HG02840 (cell line): ENCODE measurements around the gene KMT5C.
"Not testable (repeated sequence)": the region's sequence is repeated elsewhere in the genome, so short reads cannot be mapped to it uniquely, and the experiment has no call there.

Experiments used
- ATAC-seq: cut with Tn5 transposase; IDR thresholded peaks from one replicate; pipeline ENCODE4 v1.9.1; 2021; ENCODE audit warnings: mild to moderate bottlenecking, moderate library complexity, moderate number of reproducible peaks; ENCODE audit not compliant: unreplicated experiment, low FRiP score

The KMT5C gene

DNA sequence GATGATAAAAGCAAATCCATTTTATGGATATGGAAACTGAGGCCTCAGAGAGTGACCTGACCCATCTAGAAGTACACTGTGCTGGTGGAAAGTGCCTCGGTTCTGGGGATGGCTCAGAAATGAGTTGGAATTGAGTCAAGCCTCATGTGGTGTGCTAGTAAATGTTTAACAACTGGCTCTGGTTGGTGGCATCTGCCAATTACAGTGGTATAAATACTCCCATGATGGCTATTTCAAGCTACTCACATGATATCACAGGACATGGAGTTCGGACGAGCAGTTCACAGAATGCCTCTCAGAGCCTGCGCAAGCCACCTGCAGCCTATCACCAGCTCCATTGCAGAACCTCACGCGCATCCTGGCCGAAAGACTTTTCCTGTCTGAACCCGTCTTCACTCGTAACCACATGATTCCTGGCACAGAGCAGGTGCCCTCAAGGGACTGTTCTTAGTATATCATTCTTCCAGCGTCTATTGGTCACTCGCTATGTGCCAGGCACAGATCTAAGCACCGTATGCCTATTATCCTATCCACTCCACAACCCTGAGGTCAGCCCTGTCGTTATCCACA, 23.6 kb upstream of the KMT5C start:
- ATAC-seq = no peak

DNA sequence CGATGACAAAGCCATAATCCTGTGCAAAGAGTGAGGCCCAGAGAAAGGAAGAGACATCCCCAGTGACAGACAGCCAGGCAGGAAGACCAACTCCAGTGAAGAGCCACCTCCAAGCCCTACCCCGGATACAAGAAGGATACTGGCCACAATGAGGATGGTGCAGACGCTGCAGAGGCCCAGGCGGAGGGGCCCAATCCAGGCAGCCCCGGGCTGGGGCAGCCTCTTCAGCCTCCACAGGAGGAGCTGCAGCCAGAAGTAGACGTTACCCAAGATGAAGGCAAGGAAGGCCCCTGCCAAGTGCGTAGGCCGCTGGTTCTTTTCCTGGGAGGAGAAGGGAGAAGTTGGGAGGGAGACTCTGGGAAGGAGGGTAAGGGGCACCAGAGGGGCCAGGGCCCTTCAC, 23.0 kb upstream of the KMT5C start:
- no peak for ATAC-seq

DNA sequence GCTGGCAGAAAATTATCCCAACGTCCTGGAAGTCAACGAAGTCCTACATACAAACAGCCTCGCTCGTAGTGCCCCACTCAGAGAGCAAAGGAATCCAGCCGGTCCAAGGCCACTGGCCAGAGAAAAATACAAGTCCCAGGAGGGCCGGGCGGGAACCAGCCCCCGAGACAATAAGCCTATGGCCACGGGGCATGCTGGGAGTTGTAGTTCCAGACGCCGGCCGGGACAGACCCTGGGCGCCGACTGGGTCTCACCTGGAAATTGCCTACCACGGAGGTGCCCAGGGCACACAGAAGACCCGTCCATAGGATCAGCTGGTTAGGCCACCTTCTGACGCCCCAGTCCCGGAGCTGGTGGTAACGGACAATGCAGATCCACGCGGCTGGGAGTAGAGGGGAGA, 19.9 kb upstream of the KMT5C start:
- no peak for ATAC-seq

DNA sequence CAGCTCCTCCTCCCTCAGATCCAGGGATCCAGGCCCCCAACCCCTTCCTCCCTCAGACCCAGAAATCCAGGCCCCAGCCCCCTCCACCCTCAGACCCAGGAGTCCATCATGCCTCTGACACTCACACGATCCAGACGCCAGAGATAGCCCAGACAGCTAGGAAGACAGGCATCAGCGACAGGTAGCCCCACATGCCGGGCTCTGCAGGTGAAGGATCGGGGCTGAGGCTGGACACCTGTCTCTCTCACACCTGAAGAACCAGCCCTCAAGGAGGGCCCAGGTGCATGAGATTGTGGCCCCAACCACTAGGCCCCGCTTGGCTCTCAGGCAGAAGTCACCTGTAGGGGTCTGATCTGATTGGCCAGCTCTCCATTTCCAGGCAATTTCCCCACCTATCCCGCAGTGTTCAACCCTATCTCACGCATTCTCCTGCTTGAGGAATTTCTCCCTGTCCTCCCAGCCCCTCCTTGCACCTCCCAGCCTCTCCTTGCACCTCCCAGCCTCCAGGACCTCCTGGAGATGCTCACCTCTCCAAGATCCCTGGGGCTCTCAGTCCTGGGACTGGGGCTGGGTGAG, 18.7 kb upstream of the KMT5C start:
- ATAC-seq = no peak

DNA sequence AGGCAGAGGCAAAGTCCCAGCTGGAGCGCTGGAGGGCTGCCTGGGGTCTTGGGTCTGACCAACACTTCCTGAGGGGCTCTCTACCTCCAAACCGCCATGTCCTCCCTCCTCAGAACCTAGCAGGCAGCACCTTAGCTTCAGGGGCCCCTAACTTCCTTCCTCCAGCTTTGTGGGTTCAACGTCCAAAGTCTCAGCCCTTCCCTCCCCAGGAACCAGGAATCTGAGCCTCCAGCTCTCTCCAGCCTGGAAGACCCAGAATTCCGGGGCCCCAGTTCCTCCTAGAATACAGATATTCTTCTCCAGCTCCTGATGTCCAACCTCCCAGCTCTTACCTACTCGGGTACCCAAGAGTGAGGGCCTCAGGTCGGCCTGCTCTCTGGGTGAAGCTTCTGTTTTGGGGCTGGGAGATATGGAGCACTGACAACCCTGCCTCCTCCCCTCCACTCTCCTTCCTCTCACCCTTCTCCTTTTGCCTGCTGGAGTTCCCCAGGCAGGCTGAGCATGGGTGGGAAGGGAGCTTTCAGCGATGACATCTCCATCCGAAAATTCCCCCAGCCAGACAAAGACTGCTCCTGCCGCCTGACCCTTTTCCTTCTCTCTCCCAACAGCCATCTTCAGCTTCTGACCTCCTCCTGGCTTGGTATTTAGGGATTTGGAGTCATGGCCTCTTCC, 18.1 kb upstream of the KMT5C start:
- ATAC-seq = no peak

DNA sequence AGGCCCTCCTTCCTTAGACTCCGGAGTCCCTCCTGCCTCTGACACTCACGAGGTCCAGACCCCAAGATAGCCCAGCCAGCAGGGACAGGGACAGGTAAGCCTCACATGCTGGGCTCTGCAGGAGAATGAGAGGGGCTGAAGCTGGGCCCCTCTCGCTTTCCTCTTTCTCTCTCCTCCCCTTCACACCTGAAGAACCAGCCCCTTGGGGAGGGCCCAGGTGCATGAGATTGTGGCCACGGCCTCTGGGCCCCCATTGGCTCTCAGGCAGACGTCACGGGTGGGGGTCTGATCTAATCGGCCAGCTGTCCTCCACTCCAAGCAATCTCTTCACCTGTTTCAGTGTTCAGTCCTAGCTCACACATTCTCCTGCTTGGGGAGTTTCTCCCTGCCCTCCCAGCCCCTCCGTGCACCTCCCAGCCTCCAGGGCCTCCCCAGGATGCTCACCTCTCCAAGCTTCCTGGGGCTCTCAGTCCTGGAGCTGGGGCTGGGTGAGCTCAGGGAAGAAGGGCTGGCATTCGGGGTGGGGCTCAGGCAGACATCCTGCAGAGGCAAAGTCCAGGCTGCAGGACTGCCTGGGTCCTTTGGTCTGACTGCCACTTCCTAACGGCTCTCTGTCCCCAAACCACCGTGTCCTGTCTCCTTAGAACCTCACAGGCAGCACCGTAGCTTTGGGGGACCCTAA, 17.3 kb upstream of the KMT5C start:
- ATAC-seq = no peak

DNA sequence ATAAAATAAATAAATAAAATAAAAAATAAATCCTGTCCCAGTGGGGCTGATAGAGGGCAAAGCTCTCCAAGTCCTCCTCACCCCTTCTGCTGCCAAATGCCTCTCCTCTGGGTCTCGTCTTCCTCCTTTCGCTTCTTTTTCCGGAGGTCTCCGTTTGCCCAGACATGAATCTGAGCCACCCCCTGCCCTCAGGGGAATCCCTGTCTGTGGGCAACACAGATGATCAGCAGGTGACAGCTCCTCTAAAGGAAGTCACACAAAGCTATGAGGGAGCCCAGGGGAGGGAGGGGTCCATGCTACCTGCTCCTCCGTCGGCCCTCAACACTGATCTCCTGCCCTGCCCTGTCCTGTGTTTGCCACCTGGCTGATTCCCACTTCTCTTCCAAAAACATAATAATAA, 15.0 kb upstream of the KMT5C start:
- ATAC-seq = no peak

DNA sequence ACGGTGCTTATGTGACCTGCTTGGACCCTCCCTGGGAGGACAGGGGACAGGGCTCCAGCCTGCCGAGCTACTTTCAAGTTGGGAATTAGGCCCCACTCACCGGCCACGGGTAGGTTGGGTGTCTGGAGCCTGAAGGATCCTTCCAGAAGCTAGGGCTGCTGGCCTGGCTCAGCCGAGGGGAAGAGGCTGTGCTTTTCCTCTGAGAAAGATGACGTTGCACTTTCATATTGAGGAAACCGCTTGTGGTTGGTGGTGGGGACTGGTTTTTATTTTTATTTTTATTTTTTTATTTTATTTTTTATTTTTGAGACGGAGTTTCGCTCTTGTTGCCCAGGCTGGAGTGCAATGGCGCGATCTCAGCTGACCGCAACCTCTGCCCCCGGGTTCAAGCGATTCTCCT, 14.5 kb upstream of the KMT5C start, which contains the start of gene TMEM150B:
Gene TMEM150B, minus strand, starts transcription at position 170 of the 400 bp plus-strand sequence. CDS start 4,305 bp downstream, outside the sequence.
- no peak for ATAC-seq

DNA sequence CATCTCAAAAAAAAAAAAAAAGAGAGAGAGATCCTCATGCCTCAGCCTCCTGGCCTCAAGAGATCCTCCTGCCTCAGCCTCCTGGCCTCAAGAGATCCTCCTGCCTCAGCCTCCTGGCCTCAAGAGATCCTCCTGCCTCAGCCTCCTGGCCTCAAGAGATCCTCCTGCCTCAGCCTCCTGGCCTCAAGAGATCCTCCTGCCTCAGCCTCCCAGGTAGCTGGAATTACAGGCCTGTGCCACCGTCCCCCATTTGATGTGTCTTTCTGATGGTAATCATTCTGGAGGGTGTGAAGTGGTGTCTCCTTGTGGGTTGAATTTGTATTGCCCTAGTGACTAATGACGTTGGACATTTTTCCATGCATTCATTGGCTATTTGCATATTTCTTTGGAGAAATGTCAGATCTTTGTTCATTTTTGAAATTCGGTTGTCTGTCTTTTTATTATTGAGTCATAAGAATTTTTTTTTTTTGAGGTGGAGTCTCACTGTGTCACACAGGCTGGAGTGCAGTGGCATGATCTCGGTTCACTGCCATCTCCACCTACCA, 10.8 kb upstream of the KMT5C start:
- not testable (repeated sequence) for ATAC-seq

DNA sequence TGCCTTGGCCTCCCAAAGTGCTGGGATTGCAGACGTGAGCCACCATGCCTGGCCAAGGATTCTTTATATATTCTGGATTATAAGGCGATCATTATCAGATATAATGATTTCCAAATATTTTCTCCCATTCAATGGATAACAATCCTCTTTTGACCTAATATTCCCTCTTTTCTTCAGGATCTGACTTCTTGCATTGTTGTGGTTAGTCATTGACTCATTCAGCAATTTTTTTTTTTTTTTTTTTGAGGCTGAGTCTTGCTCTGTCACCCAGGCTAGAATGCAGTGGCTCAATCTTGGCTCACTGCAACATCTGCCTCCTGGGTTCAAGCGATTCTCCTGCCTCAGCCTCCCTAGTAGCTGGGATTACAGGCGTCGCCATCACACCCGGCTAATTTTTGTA, 9.9 kb upstream of the KMT5C start:
- not testable (repeated sequence) for ATAC-seq

DNA sequence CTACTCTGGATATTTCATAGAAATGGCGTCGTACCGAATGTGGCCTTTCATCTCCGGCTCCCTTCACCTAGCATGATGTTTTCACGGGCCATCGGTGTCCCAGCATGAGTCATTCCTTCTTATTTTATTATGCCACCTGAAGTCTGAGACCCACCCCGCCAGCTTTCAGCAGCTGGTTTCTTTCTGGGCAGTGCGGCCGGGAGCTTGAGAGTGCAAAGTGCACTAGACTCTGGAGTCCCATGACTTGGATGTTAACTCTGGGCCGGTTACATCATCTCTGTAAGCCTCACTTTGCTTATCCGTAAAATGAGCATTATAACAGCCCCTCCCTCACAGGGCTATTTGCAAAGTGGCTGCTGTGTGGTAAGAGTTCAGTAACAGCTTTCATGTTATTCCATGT, 5.8 kb upstream of the KMT5C start:
- ATAC-seq = no peak

DNA sequence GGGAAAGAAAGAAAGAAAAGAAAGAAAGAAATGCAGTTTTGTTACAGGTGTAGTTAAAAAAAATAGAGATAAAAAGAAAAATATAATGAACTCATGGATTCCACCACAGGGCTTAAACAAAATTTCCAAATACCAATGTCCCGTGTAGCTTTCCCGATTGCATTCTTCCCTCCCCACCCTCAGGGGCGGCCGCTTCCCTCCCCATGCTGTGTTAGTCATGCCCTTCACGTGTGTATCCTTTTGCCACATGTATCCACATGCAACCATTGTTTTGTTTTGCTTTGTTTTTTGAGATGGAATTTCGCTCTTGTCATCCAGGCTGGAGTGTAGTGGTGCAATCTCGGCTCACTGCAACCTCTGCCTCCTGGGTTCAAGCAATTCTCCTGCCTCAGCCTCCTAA, 3.6 kb upstream of the KMT5C start:
- no peak for ATAC-seq

DNA sequence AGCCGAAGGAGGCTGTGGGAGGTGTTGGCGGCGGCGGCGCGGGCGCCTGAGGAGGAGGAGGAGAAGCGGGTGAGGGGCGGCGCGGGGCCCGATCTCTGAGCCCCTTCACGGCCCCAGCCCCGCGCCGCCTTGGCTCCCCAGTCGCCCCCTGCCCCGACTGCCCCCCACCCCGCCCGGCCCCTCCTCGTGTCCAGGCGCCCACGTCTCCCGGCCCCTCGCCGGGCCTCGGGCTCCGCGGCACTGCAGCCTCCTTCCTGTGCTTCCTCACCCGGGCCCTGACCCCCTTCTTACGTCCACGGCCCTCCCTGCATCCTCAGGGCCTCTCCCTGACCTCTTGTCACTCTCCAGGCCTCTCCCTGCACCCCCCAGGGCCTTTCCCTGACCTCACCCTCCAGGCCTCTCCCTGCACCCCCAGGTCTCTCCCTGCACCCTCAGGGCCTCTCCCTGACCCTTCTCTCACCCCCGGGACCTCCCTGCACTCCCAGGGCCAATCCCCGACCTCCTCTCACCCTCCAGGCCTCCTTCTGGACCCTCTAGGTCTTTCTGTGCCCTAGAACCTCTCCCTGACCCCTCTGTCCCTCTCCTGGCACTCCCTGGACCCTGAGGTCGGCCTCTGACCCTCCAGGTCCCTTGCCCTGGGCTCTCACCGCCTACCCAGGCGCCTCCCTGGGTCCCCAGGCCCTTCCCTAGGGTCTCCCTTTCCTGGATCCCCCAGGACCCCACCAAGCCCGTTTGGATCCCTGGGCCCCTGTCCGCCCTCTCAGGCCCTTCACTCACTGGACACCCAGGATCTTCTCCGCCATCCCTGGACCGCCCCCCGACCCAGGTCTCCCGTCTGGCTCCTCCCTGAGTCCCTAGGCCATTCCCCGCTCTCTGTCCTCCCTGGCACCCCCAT, 460 bp downstream of the KMT5C start:
- no peak for ATAC-seq

DNA sequence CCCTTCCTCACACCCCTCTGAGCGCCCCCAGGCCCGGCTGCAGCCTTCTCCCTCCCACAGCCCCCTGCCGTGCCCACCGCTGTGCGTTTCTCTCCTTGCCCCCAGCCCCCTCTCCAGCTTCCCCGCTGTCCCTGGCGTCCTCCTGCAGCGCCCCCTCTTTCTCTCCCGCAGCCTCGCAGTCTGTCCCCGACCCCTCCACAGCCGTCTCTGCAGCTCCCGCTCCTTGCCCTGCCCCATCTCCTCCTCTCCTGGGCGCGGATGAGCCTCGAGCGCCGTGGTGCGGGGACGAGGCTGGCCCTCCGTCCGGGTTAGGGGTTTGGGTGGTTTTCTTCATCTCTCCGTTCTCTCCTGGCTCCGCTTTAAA, 1.1 kb downstream of the KMT5C start:
- no peak for ATAC-seq

DNA sequence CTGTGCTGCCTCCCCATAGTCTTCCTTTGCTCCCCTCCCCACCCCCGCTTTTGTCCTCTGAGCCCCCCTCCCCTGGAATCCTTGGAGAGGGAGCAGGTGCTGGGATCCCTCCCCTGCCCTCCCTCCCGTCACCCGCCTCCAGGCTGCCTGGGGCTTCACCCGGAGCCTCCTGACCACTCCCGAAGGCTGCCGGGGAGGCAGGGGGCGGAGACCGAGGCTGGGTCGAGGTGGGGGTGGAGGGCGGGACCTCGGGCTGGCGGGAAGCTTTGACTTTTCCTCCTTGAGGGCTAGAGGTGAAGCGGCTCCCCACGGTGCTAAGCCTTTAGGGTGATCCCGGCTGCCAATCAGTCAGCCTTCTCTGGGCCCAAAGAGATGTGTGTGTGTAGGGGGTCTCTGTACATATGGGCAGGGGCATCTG, 1.5 kb downstream of the KMT5C start:
- no peak for ATAC-seq

DNA sequence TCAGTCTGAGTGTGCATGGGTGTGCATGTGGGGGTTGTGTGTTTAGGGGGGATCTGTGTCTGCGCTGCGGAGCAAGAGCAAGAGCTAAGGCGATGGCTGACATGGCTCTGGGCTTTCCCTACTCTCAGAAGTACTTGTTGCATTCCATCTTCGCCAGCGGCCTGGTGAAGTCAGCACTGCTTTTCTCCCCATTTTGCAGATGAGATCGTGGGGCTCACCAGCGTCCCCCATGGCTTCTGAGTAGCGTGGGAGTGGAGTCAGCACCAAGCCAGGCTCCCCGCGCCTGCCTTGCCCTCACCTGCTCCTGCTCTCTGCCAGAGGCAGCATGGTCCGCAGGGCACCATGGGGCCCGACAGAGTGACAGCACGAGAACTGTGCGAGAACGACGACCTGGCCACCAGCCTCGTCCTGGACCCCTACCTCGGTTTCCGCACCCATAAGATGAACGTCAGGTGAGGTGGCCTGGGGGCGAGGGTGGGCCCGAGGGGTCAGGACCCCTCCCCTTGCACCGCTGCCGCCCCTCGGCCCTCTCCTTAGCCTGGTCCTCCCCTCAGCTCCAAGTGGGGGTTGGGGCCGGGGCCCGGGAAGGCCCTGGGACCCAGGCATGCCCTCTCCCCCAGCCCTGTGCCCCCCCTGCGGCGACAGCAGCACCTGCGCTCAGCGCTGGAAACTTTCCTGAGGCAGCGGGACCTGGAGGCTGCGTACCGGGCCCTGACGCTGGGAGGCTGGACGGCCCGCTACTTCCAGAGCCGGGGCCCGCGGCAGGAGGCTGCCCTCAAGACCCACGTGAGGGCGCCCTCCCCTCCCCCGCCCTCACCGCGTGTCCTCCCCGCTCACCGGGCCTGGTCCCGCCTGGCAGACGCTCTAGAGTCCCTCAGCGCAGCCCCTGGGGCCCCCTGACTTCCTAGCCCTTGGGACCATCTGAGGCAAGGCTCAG, 2.2 kb downstream of the KMT5C start:
- ATAC-seq = no peak

DNA sequence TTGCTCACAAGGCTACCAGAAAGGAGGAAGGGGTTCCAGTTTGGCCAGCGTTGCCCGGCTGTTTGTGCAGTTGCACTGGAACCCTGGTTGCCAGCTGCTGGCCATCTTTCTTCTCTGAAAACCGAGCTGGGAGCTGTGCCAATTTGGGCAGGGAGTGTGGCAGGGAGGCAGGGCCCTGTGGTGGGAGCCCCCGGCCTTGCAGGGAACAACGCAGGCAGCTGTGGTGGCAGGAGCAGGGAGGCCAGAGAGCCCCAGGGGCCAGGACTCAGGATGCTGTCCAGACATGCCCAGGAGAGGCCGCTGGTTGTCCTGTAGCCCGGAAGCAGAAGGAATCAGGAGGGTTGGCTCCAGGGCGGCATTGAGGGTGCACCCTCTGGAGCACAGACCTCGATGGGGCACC, 4.8 kb downstream of the KMT5C start:
- no peak for ATAC-seq

DNA sequence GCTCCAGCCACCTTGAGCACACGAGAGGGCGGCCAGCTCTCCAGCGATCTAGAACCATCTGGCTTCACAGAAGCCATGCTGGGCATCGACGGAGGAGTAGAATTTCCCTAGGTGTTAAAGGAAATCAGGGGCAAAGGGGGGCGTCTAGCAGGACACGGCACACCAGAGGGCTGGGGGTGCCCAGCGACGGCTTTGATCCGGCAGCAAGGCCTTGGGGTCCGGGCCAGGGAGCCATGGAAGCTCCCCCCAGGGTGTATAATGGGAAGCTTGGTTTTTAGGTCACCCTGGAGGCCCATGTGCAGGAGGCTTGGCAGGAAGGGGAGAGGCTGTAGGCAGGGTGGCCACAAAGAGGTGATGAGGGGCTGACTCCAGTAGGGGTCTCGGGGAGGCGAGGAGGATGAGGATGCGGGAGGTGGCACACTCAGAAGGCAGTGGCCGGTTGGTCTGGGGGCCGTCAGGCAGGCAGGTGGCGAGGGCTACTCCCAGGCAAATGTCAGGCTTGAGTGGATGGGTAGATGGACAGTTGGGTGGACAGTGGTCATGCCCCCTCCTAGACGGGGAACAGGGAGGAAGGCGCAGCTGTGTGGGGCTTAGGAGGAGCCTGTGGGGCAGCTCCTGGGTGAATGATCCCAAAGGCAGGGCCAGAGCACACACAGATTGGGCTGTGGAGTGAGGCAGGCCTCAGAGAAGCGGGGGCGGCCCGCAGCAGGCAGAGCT, 5.6 kb downstream of the KMT5C start:
- no peak for ATAC-seq
